Measurements from ENCODE around the gene FGF3.
"Not testable (repeated sequence)": the region's sequence is repeated elsewhere in the genome, so short reads cannot be mapped to it uniquely, and the experiment has no call there.

The FGF3 gene

GRCh38 chr11:69771466-69771865, 47.8 kb downstream of the FGF3 start:
- no peak for DNase-seq

GRCh38 chr11:69770540-69770939, 48.7 kb downstream of the FGF3 start:
- DNase-seq = no peak
- TF ChIP-seq POLR2A (IDR thresholded peaks at IDR 0.05; ENCODE audit: low read length) (no peak), GATA1 (IDR thresholded peaks at IDR 0.05; ENCODE audit: low read depth, low read length) (no peak)

More at GRCh38 chr11:69771466-69771865, 47.8 kb downstream of the FGF3 start:
- TF ChIP-seq POLR2A (IDR thresholded peaks at IDR 0.05; ENCODE audit: low read length) (no peak), GATA1 (IDR thresholded peaks at IDR 0.05; ENCODE audit: low read depth, low read length) (no peak)

DNA sequence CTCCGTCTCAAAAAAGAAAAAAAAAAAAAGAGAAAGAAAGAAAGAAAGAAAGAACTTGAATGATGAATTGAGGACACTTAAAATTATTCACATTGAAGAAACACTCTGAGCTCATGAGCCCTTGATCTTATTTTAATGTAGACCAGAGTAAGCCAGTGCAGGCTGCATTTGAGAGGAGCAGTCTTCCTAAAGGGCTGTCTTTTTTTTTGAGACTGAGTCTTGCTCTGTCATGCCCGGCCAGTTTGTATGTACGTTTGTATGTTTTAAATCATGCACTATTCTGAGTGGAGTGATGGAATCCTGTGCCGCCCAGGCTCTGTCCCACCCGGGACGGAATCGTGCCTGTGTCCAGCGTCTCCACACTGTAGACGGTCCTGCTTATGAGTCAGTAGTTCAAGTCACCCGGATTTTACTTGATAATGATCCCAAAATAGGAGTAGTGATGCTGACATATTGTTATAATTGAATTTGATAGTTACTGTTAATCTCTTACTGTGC, 53.7 kb downstream of the FGF3 start:
- TF ChIP-seq POLR2A (IDR thresholded peaks at IDR 0.05; ENCODE audit: low read length) = no peak
- no peak for TF ChIP-seq GATA1 (IDR thresholded peaks at IDR 0.05; ENCODE audit: low read depth, low read length)

GRCh38 chr11:69764918-69765317, 54.3 kb downstream of the FGF3 start:
- DNase-seq = not testable (repeated sequence)

More for the DNA sequence above, 53.7 kb downstream of the FGF3 start:
- no peak for DNase-seq

DNA sequence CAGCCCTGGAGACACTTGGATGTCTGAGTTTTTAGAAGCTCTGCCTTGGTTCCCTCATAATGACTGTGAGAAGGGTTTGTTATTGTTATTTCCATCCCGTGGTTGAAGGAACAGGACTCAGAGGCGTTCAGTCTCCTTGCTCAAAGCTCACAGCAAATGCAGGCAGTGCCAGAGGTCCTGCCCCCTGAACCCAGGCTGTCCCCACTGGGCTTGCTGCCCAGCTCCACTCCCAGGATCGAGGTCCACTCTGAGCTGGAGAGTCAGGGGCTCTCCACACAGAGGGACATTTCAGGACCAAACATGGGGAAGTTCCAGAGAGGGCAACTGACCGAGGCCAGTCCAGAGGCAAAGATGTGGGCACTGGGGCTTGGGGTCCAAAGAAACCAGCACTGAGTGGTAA, 58.9 kb downstream of the FGF3 start:
- no peak for TF ChIP-seq POLR2A (IDR thresholded peaks at IDR 0.05; ENCODE audit: low read length)
- no peak for TF ChIP-seq GATA1 (IDR thresholded peaks at IDR 0.05; ENCODE audit: low read depth, low read length)
- DNase-seq = no peak

Measured in erythroblast (primary cell).